H9 (cell line): ENCODE data around the gene CHD1. TPM values are rescaled to one million over a fixed set of nuclear protein-coding genes. Genes with fewer than 3 reads are reported as not detected.

Experiments used
- DNase-seq: peaks from one replicate; pipeline ENCODE4 v3.0.0-alpha.2; 2017
- H2AFZ ChIP-seq: one replicate; pipeline ENCODE4 v1.6.1; 2013; ENCODE audit warnings: mild to moderate bottlenecking, low read length, control low read depth, moderate library complexity
- H2AK5ac ChIP-seq: 2 replicates; pipeline ENCODE4 v1.6.1; 2013; ENCODE audit warnings: low read length, control low read depth, mixed read lengths; ENCODE audit not compliant: insufficient read length
- H2BK120ac ChIP-seq: one replicate; pipeline ENCODE4 v1.6.1; 2013; ENCODE audit warnings: low read depth, mild to moderate bottlenecking, low read length, control low read depth, inconsistent platforms; ENCODE audit not compliant: poor library complexity, severe bottlenecking
- H2BK12ac ChIP-seq: 2 replicates; pipeline ENCODE4 v1.6.1; 2013; ENCODE audit warnings: low read length, control low read depth, mixed read lengths, low read depth; ENCODE audit not compliant: insufficient read length
- H2BK15ac ChIP-seq: 2 replicates; pipeline ENCODE4 v1.6.1; 2013; ENCODE audit warnings: low read depth, low read length, control low read depth
- H2BK20ac ChIP-seq: one replicate; pipeline ENCODE4 v1.6.1; 2013; ENCODE audit warnings: low read depth, mild to moderate bottlenecking, low read length, control low read depth, inconsistent platforms; ENCODE audit not compliant: poor library complexity, severe bottlenecking
- H2BK5ac ChIP-seq: 2 replicates; pipeline ENCODE4 v1.6.1; 2013; ENCODE audit warnings: low read length, control low read depth, mixed read lengths; ENCODE audit not compliant: insufficient read length
- H3K14ac ChIP-seq: 2 replicates; pipeline ENCODE4 v1.6.1; 2013; ENCODE audit warnings: low read length, control low read depth; ENCODE audit not compliant: insufficient read depth
- H3K18ac ChIP-seq: 2 replicates; pipeline ENCODE4 v1.6.1; 2013; ENCODE audit warnings: low read depth, mild to moderate bottlenecking, mixed read lengths, low read length, control low read depth; ENCODE audit not compliant: insufficient read length
- H3K23ac ChIP-seq: 2 replicates; pipeline ENCODE4 v1.6.1; 2013; ENCODE audit warnings: low read length, control low read depth, mixed read lengths, low read depth; ENCODE audit not compliant: insufficient read length
- H3K23me2 ChIP-seq: 2 replicates; pipeline ENCODE4 v1.6.1; 2013; ENCODE audit warnings: low read depth, mild to moderate bottlenecking, mixed read lengths, low read length, control low read depth; ENCODE audit not compliant: insufficient read length, poor library complexity, severe bottlenecking
- H3K27ac ChIP-seq: 2 replicates; pipeline ENCODE4 v1.5.1; 2013; ENCODE audit warnings: low read length, control low read depth, mixed read lengths, low read depth; ENCODE audit not compliant: insufficient read length
- H3K27me3 ChIP-seq: 2 replicates; pipeline ENCODE4 v1.6.1; 2013; ENCODE audit warnings: low read length, control low read depth, inconsistent platforms; ENCODE audit not compliant: insufficient read depth
- H3K4ac ChIP-seq: 2 replicates; pipeline ENCODE4 v1.6.1; 2013; ENCODE audit warnings: low read depth, mild to moderate bottlenecking, control low read depth, inconsistent platforms, low read length, moderate library complexity
- H3K4me1 ChIP-seq: 2 replicates; pipeline ENCODE4 v1.6.1; 2013; ENCODE audit warnings: low read length, control low read depth, inconsistent platforms; ENCODE audit not compliant: insufficient read depth
- H3K4me2 ChIP-seq: 2 replicates; pipeline ENCODE4 v1.6.1; 2013; ENCODE audit warnings: low read length, control low read depth, mixed read lengths; ENCODE audit not compliant: insufficient read length, insufficient read depth
- H3K56ac ChIP-seq: 2 replicates; pipeline ENCODE4 v1.6.1; 2013; ENCODE audit warnings: low read depth, mild to moderate bottlenecking, mixed read lengths, low read length, control low read depth; ENCODE audit not compliant: insufficient read length
- H3K79me1 ChIP-seq: 2 replicates; pipeline ENCODE4 v1.6.1; 2013; ENCODE audit warnings: low read depth, mild to moderate bottlenecking, moderate library complexity, low read length, control low read depth, inconsistent platforms; ENCODE audit not compliant: insufficient read depth, poor library complexity, severe bottlenecking
- H3K79me2 ChIP-seq: 2 replicates; pipeline ENCODE4 v1.6.1; 2013; ENCODE audit warnings: low read length, control low read depth, inconsistent platforms; ENCODE audit not compliant: insufficient read depth
- H3K9ac ChIP-seq: 2 replicates; pipeline ENCODE4 v1.6.1; 2013; ENCODE audit warnings: low read length, control low read depth, mixed read lengths; ENCODE audit not compliant: insufficient read length; ENCODE audit errors: extremely low read depth
- H3K9me3 ChIP-seq: one replicate; pipeline ENCODE4 v1.6.1; 2013; ENCODE audit warnings: low read depth, low read length, inconsistent platforms; ENCODE audit not compliant: control insufficient read depth
- H3T11ph ChIP-seq: one replicate; pipeline ENCODE4 v1.6.1; 2013; ENCODE audit warnings: mild to moderate bottlenecking, low read length, control low read depth, inconsistent platforms
- H4K20me1 ChIP-seq: one replicate; pipeline ENCODE4 v1.6.1; 2013; ENCODE audit not compliant: control insufficient read depth, insufficient read length, insufficient read depth
- H4K5ac ChIP-seq: 2 replicates; pipeline ENCODE4 v1.6.1; 2013; ENCODE audit warnings: low read depth, mild to moderate bottlenecking, mixed read lengths, low read length, control low read depth; ENCODE audit not compliant: insufficient read length
- H4K8ac ChIP-seq: replicated peaks from 2 replicates; pipeline ENCODE4 v1.6.1; 2013; ENCODE audit warnings: low read length, control low read depth, mixed read lengths, low read depth; ENCODE audit not compliant: insufficient read length
- H4K91ac ChIP-seq: 2 replicates; pipeline ENCODE4 v1.6.1; 2013; ENCODE audit warnings: low read depth, mild to moderate bottlenecking, moderate library complexity, mixed read lengths, low read length, control low read depth; ENCODE audit not compliant: insufficient read length
- H3K27ac Mint-ChIP-seq, 3 experiments: 2 replicates in 2 of 3; 3 replicates in 1 of 3; pipeline ENCODE4 v1.8.0; 2020 to 2021; ENCODE audit warnings: mixed read lengths in 3 of 3, mild to moderate bottlenecking in 1 of 3, moderate library complexity in 1 of 3
- H3K27me3 Mint-ChIP-seq: 2 replicates; pipeline ENCODE4 v1.8.0; 2021; ENCODE audit warnings: low read depth, mild to moderate bottlenecking, moderate library complexity, mixed read lengths
- H3K36me3 Mint-ChIP-seq, 3 experiments: 2 replicates in 2 of 3; 3 replicates in 1 of 3; pipeline ENCODE4 v1.8.0; 2020 to 2021; ENCODE audit warnings: low read depth in 3 of 3, mixed read lengths in 3 of 3; ENCODE audit not compliant: insufficient read depth in 1 of 3
- H3K4me1 Mint-ChIP-seq, 2 experiments: 2 replicates each; pipeline ENCODE4 v1.8.0; 2020; ENCODE audit warnings: mixed read lengths in 2 of 2
- H3K4me3 Mint-ChIP-seq, 2 experiments: 2 replicates in 1 of 2; 3 replicates in 1 of 2; pipeline ENCODE4 v1.8.0; 2020 to 2021; ENCODE audit warnings: mild to moderate bottlenecking in 2 of 2, mixed read lengths in 2 of 2, moderate library complexity in 1 of 2
- H3K9me3 Mint-ChIP-seq, 2 experiments: 2 replicates in 1 of 2; 3 replicates in 1 of 2; pipeline ENCODE4 v1.8.0; 2020; ENCODE audit warnings: mild to moderate bottlenecking in 2 of 2, mixed read lengths in 2 of 2, moderate library complexity in 1 of 2
- CTCF ChIP-seq: fragments of 200-600 bp; sonication (generic); conservative IDR thresholded peaks from 3 replicates; pipeline ENCODE4 v1.8.0; 2021; ENCODE audit warnings: antibody characterized with exemption, mild to moderate bottlenecking
- WGBS: extraction: QIAGEN DNeasy Blood & Tissue Kit; methylation state at CpG from one replicate; pipeline ENCODE4 v1.1.7; 2013; ENCODE audit warnings: missing lambda C conversion rate, low lambda C conversion rate, mixed read lengths; ENCODE audit not compliant: insufficient read length; ENCODE audit errors: extremely low coverage; 5-methylcytosine and 5-hydroxymethylcytosine counted together
- total RNA-seq: library from RNA; stranded (reverse); gene quantifications from 2 replicates; pipeline ENCODE4 v1.2.1, GENCODE V29; 2021

CHD1 gene
- total RNA-seq, 1 experiment from 2014 or later = 62.7 TPM

DNA sequence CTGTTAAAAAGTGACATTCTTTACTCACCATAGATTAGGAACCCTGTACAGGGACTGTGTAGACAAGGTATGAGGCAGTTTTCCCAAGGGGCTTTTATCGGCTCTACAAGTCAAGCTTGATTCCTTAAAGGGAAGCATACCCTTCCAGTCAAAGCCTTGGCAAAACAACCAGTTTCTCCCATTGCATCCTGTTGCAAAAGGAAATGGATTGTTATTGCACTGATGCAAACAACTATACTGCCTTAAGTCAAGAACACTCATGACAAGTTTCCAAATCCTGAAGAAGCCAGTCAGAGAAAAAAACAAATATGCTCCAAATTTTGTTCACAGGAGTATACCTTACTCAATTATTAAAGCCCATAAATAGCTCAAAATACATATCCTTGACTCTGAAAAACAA lies 87.9 kb downstream of the CHD1 start:
- Histone ChIP-seq H4K91ac (no peak overlapping the region), H4K20me1 (no peaks in the 10 kb centered on the region), H3K14ac (no peak overlapping the region), H3K23me2 (no peaks in the 10 kb centered on the region), H3K56ac (no peak overlapping the region), H3K23ac (no peak overlapping the region), H2AK5ac (no peak overlapping the region), H2BK12ac (no peak overlapping the region), H4K5ac (no peak overlapping the region), H3K9ac (no peak overlapping the region), H2BK15ac (no peak overlapping the region), H3K9me3 (peaks cover 15% of the 10 kb centered on the region), H2AFZ (no peak overlapping the region), H3K27ac (no peak overlapping the region), H2BK120ac (no peak overlapping the region), H3T11ph (no peak overlapping the region), H2BK20ac (no peak overlapping the region), H2BK5ac (no peak overlapping the region), H3K79me1 (no peaks in the 10 kb centered on the region), H3K18ac (no peak overlapping the region), H3K79me2 (no peaks in the 10 kb centered on the region), H3K4ac (no peak overlapping the region), H4K8ac (no peak overlapping the region), H3K4me1 (no peaks in the 10 kb centered on the region), H3K27me3 (no peaks in the 10 kb centered on the region), H3K4me2 (no peak overlapping the region)
- no peak for DNase-seq
- TF ChIP-seq CTCF = no peak
- H3K4me1 Mint-ChIP-seq = peaks cover 0 to 4% of the 10 kb centered on the region in 2 experiments; a peak in 2 of 4 replicates
- no peak overlapping the region for H3K27ac Mint-ChIP-seq
- peaks cover 35 to 37% of the 10 kb centered on the region in 2 experiments for H3K9me3 Mint-ChIP-seq
- no peak overlapping the region for H3K4me3 Mint-ChIP-seq
- no peaks in the 10 kb centered on the region for H3K27me3 Mint-ChIP-seq
- peaks cover 16 to 34% (median 28%) of the 10 kb centered on the region in 3 experiments for H3K36me3 Mint-ChIP-seq
- WGBS = no CpG with 5 or more reads among the region's 1 CpG
